A673 (cell line): ENCODE results near the gene CENATAC. TPM values are rescaled to one million over a fixed set of nuclear protein-coding genes. Genes with fewer than 3 reads are reported as not detected.

Experiments used
- BruUV-seq: library from RNA; stranded (reverse); fragments of 400-500 nt; replicated peaks from 2 replicates; lab custom pipeline; 2021; lab: Mats Ljungman, UMichigan
- CTCF ChIA-PET: fragments of 300-600 bp; sonication (Branson Sonifier 250); formaldehyde crosslinking; loops from one replicate; lab custom pipeline; 2022; ENCODE audit warnings: antibody characterized with exemption; lab: Charles Lee
- POLR2A ChIA-PET: fragments of 300-600 bp; sonication (Branson Sonifier 250); formaldehyde crosslinking; loops from one replicate; lab custom pipeline; 2022; ENCODE audit warnings: antibody characterized with exemption; ENCODE audit not compliant: low non-redundant PET; lab: Charles Lee
- DNase-seq: peaks from one replicate; pipeline ENCODE4 v3.0.0-alpha.2; 2015; ENCODE audit warnings: low spot score
- H3K27ac ChIP-seq: fragments of 200-600 bp; sonication (generic); 2 replicates; pipeline ENCODE4 v1.5.1; 2016; ENCODE audit warnings: mixed run types, low read depth, mild to moderate bottlenecking, mixed read lengths, antibody characterized with exemption, low read length; ENCODE audit not compliant: poor library complexity, severe bottlenecking
- H3K27me3 ChIP-seq: fragments of 200-600 bp; sonication (generic); replicated peaks from 2 replicates; pipeline ENCODE4 v1.6.1; 2017; ENCODE audit warnings: mixed run types, low read depth, mild to moderate bottlenecking, mixed read lengths, antibody characterized with exemption, low read length; ENCODE audit not compliant: insufficient read depth, poor library complexity
- H3K36me3 ChIP-seq: fragments of 200-600 bp; sonication (generic); 2 replicates; pipeline ENCODE4 v1.6.1; 2016; ENCODE audit warnings: mixed run types, mild to moderate bottlenecking, mixed read lengths, antibody characterized with exemption, low read length; ENCODE audit not compliant: insufficient read depth, poor library complexity, severe bottlenecking
- H3K4me1 ChIP-seq: fragments of 200-600 bp; sonication (generic); 2 replicates; pipeline ENCODE4 v1.6.1; 2017; ENCODE audit warnings: mixed run types, mild to moderate bottlenecking, mixed read lengths, antibody characterized with exemption, low read length; ENCODE audit not compliant: insufficient read depth, poor library complexity, severe bottlenecking
- H3K4me3 ChIP-seq: fragments of 200-600 bp; sonication (generic); 2 replicates; pipeline ENCODE4 v1.5.1; 2016; ENCODE audit warnings: low read depth, mixed run types, mild to moderate bottlenecking, mixed read lengths, low read length; ENCODE audit not compliant: poor library complexity, severe bottlenecking
- H3K9me3 ChIP-seq: fragments of 200-600 bp; sonication (generic); 2 replicates; pipeline ENCODE4 v1.6.1; 2016; ENCODE audit warnings: mixed run types, low read depth, mild to moderate bottlenecking, mixed read lengths, antibody characterized with exemption, low read length; ENCODE audit not compliant: poor library complexity, severe bottlenecking
- EZH2 ChIP-seq: fragments of 200-600 bp; sonication (generic); IDR thresholded peaks from 2 replicates; pipeline ENCODE4 v1.6.1; 2017; ENCODE audit warnings: borderline replicate concordance, low read depth, mild to moderate bottlenecking, mixed read lengths, antibody characterized with exemption, low read length; ENCODE audit not compliant: poor library complexity, severe bottlenecking
- intact Hi-C: fragments of 100-400 bp; cut with micrococcal nuclease; formaldehyde crosslinking; loops from one replicate; pipeline ENCODE4 v1.10.0; 2022; ENCODE audit not compliant: unreplicated experiment
- total RNA-seq: library from RNA; stranded (reverse); gene quantifications from 2 replicates; pipeline ENCODE4 v1.2.3, GENCODE V29; 2021
- TF ChIP-seq, protein P1 (sequence below): fragments of 300-800, 200-600 bp; sonication (generic); conservative IDR thresholded peaks from 2 replicates; pipeline ENCODE4 v1.5.1; 2017; ENCODE audit warnings: low read depth, mild to moderate bottlenecking, antibody characterized with exemption, low read length, moderate library complexity, mixed read lengths

CENATAC gene
- total RNA-seq, 1 experiment from 2014 or later, result 57.4 TPM

DNA sequence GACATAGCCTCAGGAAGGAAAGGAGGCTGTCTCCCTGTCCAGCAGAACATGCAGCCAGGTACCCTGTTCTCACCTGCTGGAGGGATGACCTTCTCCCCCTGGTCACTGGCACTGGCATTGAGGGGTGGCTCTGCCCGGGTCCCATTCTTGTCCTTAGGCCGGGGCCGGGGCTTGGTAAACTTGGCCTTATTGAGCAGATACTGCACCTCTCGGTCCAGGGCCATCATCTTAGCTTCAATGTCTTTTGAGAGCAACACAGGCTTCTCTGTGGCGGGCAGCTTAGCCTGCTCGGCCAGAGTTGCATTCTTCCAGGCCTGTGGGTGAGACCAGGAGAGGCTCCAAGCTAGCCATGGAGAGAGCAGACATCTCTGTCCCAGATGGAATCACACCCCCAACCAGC, 48.6 kb downstream of the CENATAC start:
- H3K36me3 ChIP-seq, result peaks cover 68% of the 10 kb centered on the region

DNA sequence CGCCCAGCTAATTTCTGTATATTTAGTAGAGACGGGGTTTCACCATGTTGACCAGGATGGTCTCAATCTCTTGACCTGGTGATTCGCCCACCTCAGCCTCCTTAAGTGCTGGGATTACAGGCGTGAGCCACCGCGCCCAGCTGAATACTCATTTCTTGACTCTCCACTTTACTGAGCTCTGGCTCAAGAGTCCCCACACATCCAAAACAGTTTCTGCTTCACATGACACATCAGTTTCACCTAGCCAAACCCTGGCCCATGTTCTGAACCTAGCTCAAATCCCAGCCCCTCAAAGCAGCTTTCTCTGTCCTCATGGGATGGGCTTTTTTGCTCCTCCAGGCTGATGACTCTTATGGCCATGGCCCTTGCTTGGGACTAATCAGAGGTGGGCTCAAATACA, 49.3 kb downstream of the CENATAC start:
- Histone ChIP-seq H3K36me3 (peaks cover 75% of the 10 kb centered on the region), H3K9me3 (no peaks in the 10 kb centered on the region), H3K4me3 (no peak overlapping the region), H3K27ac (no peak overlapping the region), H3K27me3 (no peaks in the 10 kb centered on the region), H3K4me1 (no peaks in the 10 kb centered on the region)
- POLR2A ChIA-PET, result no interaction called here
- CTCF ChIA-PET, result interaction anchor here (0.7 kb wide), 1 partner anchor 428 kb away, joined by 3 read pairs; no protein-coding TSS in a partner anchor
- DNase-seq, result no peak
- no TSS peak for BruUV-seq
- intact Hi-C loops, result no loop called here
- TF ChIP-seq, protein P1, sequence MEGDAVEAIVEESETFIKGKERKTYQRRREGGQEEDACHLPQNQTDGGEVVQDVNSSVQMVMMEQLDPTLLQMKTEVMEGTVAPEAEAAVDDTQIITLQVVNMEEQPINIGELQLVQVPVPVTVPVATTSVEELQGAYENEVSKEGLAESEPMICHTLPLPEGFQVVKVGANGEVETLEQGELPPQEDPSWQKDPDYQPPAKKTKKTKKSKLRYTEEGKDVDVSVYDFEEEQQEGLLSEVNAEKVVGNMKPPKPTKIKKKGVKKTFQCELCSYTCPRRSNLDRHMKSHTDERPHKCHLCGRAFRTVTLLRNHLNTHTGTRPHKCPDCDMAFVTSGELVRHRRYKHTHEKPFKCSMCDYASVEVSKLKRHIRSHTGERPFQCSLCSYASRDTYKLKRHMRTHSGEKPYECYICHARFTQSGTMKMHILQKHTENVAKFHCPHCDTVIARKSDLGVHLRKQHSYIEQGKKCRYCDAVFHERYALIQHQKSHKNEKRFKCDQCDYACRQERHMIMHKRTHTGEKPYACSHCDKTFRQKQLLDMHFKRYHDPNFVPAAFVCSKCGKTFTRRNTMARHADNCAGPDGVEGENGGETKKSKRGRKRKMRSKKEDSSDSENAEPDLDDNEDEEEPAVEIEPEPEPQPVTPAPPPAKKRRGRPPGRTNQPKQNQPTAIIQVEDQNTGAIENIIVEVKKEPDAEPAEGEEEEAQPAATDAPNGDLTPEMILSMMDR, result no peak
- TF ChIP-seq EZH2, result no peak

More for the DNA sequence above, 48.6 kb downstream of the CENATAC start:
- Histone ChIP-seq H3K27me3 (no peaks in the 10 kb centered on the region), H3K4me3 (no peak overlapping the region), H3K27ac (no peak overlapping the region), H3K9me3 (no peaks in the 10 kb centered on the region), H3K4me1 (no peaks in the 10 kb centered on the region)
- POLR2A ChIA-PET, result interaction anchor here (0.6 kb wide), 1 partner anchor 9 kb away, joined by 3 read pairs; no protein-coding TSS in a partner anchor
- BruUV-seq, result no TSS peak
- TF ChIP-seq, protein P1, result no peak
- no peak for TF ChIP-seq EZH2
- no peak for DNase-seq
- intact Hi-C loops, result no loop called here
- CTCF ChIA-PET, result no interaction called here

DNA sequence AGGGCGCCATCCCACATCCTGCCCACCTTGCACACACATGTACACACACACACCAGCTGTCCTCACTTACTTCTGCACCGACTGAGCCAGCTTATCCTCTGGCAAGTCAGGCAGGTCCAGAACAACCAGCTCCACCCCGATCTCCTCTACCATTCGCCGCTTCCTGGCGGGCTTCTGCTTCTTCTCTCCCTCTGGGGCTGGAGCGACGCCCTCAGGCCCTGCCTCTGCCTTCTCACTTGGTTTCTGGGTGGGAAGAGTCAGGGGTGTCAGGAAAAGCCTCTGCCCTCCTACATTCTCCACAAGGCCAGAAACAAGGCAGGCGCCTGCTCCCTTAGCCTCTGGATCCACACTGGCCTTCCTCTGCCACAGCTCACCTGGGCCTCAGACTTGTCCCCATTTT, 50.7 kb downstream of the CENATAC start:
- Histone ChIP-seq H3K4me3 (no peak overlapping the region), H3K9me3 (no peaks in the 10 kb centered on the region), H3K27me3 (no peaks in the 10 kb centered on the region), H3K4me1 (no peaks in the 10 kb centered on the region), H3K27ac (no peak overlapping the region), H3K36me3 (peaks cover 89% of the 10 kb centered on the region)
- ChIA-PET CTCF (no interaction called here), POLR2A (interaction anchor here (0.6 kb wide), 1 partner anchor 11 kb away, joined by 14 read pairs; no protein-coding TSS in a partner anchor)
- TF ChIP-seq EZH2, result no peak
- TF ChIP-seq, protein P1, result no peak
- intact Hi-C loops, result no loop called here
- no peak for DNase-seq
- BruUV-seq, result no TSS peak
